ENCODE results near the gene ITPRID2. TPM values are rescaled to one million over a fixed set of nuclear protein-coding genes. Genes with fewer than 3 reads are reported as not detected.

The ITPRID2 gene
- total and polyA plus RNA-seq, 2 of the 8 experiments (the other 6 are each of a cell fraction or from before 2014, with no cell fraction given) = 1.9 to 12.6 TPM

DNA sequence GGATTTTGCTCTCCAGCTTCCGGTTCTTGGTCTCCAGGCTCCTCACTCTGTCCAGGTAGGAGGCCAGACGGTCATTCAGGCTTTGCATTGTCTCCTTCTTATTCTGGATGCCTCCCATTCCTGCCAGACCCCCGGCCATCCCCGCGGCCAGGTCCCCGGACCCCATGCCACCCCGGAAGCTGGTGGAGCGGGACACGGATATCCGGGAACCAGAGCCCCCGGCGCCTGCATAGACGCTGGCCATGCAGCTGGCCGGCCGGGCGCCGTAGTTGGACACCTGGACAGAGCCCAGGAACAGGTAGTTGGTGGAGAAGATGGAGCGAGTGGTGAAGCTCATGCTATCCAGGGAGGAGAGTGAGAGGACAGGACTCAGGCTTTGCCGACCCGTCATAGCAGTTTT, 70.6 kb downstream of the ITPRID2 start (continued):
- TF ChIP-seq, protein P1, sequence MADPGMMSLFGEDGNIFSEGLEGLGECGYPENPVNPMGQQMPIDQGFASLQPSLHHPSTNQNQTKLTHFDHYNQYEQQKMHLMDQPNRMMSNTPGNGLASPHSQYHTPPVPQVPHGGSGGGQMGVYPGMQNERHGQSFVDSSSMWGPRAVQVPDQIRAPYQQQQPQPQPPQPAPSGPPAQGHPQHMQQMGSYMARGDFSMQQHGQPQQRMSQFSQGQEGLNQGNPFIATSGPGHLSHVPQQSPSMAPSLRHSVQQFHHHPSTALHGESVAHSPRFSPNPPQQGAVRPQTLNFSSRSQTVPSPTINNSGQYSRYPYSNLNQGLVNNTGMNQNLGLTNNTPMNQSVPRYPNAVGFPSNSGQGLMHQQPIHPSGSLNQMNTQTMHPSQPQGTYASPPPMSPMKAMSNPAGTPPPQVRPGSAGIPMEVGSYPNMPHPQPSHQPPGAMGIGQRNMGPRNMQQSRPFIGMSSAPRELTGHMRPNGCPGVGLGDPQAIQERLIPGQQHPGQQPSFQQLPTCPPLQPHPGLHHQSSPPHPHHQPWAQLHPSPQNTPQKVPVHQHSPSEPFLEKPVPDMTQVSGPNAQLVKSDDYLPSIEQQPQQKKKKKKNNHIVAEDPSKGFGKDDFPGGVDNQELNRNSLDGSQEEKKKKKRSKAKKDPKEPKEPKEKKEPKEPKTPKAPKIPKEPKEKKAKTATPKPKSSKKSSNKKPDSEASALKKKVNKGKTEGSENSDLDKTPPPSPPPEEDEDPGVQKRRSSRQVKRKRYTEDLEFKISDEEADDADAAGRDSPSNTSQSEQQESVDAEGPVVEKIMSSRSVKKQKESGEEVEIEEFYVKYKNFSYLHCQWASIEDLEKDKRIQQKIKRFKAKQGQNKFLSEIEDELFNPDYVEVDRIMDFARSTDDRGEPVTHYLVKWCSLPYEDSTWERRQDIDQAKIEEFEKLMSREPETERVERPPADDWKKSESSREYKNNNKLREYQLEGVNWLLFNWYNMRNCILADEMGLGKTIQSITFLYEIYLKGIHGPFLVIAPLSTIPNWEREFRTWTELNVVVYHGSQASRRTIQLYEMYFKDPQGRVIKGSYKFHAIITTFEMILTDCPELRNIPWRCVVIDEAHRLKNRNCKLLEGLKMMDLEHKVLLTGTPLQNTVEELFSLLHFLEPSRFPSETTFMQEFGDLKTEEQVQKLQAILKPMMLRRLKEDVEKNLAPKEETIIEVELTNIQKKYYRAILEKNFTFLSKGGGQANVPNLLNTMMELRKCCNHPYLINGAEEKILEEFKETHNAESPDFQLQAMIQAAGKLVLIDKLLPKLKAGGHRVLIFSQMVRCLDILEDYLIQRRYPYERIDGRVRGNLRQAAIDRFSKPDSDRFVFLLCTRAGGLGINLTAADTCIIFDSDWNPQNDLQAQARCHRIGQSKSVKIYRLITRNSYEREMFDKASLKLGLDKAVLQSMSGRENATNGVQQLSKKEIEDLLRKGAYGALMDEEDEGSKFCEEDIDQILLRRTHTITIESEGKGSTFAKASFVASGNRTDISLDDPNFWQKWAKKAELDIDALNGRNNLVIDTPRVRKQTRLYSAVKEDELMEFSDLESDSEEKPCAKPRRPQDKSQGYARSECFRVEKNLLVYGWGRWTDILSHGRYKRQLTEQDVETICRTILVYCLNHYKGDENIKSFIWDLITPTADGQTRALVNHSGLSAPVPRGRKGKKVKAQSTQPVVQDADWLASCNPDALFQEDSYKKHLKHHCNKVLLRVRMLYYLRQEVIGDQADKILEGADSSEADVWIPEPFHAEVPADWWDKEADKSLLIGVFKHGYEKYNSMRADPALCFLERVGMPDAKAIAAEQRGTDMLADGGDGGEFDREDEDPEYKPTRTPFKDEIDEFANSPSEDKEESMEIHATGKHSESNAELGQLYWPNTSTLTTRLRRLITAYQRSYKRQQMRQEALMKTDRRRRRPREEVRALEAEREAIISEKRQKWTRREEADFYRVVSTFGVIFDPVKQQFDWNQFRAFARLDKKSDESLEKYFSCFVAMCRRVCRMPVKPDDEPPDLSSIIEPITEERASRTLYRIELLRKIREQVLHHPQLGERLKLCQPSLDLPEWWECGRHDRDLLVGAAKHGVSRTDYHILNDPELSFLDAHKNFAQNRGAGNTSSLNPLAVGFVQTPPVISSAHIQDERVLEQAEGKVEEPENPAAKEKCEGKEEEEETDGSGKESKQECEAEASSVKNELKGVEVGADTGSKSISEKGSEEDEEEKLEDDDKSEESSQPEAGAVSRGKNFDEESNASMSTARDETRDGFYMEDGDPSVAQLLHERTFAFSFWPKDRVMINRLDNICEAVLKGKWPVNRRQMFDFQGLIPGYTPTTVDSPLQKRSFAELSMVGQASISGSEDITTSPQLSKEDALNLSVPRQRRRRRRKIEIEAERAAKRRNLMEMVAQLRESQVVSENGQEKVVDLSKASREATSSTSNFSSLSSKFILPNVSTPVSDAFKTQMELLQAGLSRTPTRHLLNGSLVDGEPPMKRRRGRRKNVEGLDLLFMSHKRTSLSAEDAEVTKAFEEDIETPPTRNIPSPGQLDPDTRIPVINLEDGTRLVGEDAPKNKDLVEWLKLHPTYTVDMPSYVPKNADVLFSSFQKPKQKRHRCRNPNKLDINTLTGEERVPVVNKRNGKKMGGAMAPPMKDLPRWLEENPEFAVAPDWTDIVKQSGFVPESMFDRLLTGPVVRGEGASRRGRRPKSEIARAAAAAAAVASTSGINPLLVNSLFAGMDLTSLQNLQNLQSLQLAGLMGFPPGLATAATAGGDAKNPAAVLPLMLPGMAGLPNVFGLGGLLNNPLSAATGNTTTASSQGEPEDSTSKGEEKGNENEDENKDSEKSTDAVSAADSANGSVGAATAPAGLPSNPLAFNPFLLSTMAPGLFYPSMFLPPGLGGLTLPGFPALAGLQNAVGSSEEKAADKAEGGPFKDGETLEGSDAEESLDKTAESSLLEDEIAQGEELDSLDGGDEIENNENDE (IDR thresholded peaks at IDR 0.05; ENCODE audit: insufficient replicate concordance, low read length) = no peak
- TF ChIP-seq, protein P2, sequence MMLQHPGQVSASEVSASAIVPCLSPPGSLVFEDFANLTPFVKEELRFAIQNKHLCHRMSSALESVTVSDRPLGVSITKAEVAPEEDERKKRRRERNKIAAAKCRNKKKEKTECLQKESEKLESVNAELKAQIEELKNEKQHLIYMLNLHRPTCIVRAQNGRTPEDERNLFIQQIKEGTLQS (IDR thresholded peaks at IDR 0.05; ENCODE audit: insufficient read depth, low read depth, low read length) = no peak
- TF ChIP-seq CHD1 (IDR thresholded peaks at IDR 0.05; ENCODE audit: low read depth, low read length) (no peak), KDM4A (IDR thresholded peaks at IDR 0.05; ENCODE audit: low read depth, low read length, severe bottlenecking) (no peak), TBP (IDR thresholded peaks at IDR 0.05; ENCODE audit: low read depth, low read length) (no peak)
- TF ChIP-seq, protein P3, sequence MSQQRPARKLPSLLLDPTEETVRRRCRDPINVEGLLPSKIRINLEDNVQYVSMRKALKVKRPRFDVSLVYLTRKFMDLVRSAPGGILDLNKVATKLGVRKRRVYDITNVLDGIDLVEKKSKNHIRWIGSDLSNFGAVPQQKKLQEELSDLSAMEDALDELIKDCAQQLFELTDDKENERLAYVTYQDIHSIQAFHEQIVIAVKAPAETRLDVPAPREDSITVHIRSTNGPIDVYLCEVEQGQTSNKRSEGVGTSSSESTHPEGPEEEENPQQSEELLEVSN (IDR thresholded peaks at IDR 0.05) = no peak

Measured in H1 (cell line).